GM10266 (cell line): Measurements from ENCODE around the gene SOCS3.
A peak's percentile ranks its signal among the peaks of the same experiment; 100 is the strongest.
"Not testable (repeated sequence)": the region's sequence is repeated elsewhere in the genome, so short reads cannot be mapped to it uniquely, and the experiment has no call there.

Source experiments
- DNase-seq: peaks from one replicate; pipeline ENCODE4 v3.0.0; 2012; ENCODE audit errors: extremely low spot score
- CTCF ChIP-seq: IDR thresholded peaks from 2 replicates; pipeline ENCODE4 v1.5.1; 2012; ENCODE audit warnings: mild to moderate bottlenecking, low read depth; ENCODE audit not compliant: control insufficient read depth, insufficient read depth; ENCODE audit errors: missing control alignments

SOCS3 gene

GRCh38 chr17:78316867-78317789, 42.7 kb downstream of the SOCS3 start:
- DNase-seq, result peak; percentile 65
- no peak for TF ChIP-seq CTCF

GRCh38 chr17:78316115-78316866, 43.6 kb downstream of the SOCS3 start:
- peak; percentile 47 for DNase-seq
- no peak for TF ChIP-seq CTCF

- no peak for TF ChIP-seq CTCF
- DNase-seq, result peak; percentile 70
These were observed 44.3 kb downstream of the SOCS3 start for GRCh38 chr17:78315355-78316114.

- TF ChIP-seq CTCF, result no peak
- DNase-seq, result no peak
These were observed 45.1 kb downstream of the SOCS3 start for GRCh38 chr17:78314683-78315354.

- DNase-seq, result peak; percentile 81
- TF ChIP-seq CTCF, result no peak
These were observed 45.9 kb downstream of the SOCS3 start for GRCh38 chr17:78313735-78314648.

- DNase-seq, result not testable (repeated sequence)
These were observed 50.1 kb downstream of the SOCS3 start for GRCh38 chr17:78309659-78310255.
